Measurements from ENCODE around the gene SKOR1.

Gene SKOR1

GRCh38 chr15:67882487-67883233 is 57.4 kb downstream of the SKOR1 start:
- ChIA-PET POLR2A (no interaction called here), CTCF (interaction anchor here (0.7 to 2.0 kb wide), 6 partner anchors 9 to 272 kb away, joined by 3 to 13 read pairs (median 4); no protein-coding TSS in a partner anchor)
- no peak for DNase-seq (ENCODE audit: low read depth, low spot score)
- H3K4me3 ChIP-seq (ENCODE audit: low read depth, low read length) = no peak overlapping the region
- TF ChIP-seq CTCF (IDR thresholded peaks at IDR 0.05; ENCODE audit: insufficient read depth, low read length, missing control alignments) = no peak

- ChIA-PET POLR2A (no interaction called here), CTCF (interaction anchor here (1.1 to 2.0 kb wide), 5 partner anchors 9 to 272 kb away, joined by 3 to 13 read pairs (median 4); no protein-coding TSS in a partner anchor)
- TF ChIP-seq CTCF (IDR thresholded peaks at IDR 0.05; ENCODE audit: insufficient read depth, low read length, missing control alignments) = no peak
- DNase-seq (ENCODE audit: low read depth, low spot score) = no peak
- H3K4me3 ChIP-seq (ENCODE audit: low read depth, low read length) = no peak overlapping the region
These were observed 58.0 kb downstream of the SKOR1 start for GRCh38 chr15:67883234-67883773.

GRCh38 chr15:67884009-67884408 is 58.7 kb downstream of the SKOR1 start:
- ChIA-PET CTCF (interaction anchor here (1.1 to 2.0 kb wide), 4 partner anchors 8 to 271 kb away, joined by 3 to 13 read pairs (median 4); no protein-coding TSS in a partner anchor), POLR2A (no interaction called here)
- no peak for DNase-seq (ENCODE audit: low read depth, low spot score)
- H3K4me3 ChIP-seq (ENCODE audit: low read depth, low read length) = no peak overlapping the region
- TF ChIP-seq CTCF (IDR thresholded peaks at IDR 0.05; ENCODE audit: insufficient read depth, low read length, missing control alignments) = no peak
